GM19238 (cell line): ENCODE data around the gene CHSY1.

ENCODE experiments used
- DNase-seq: peaks from one replicate; pipeline ENCODE4 v3.0.0; 2011; ENCODE audit warnings: low spot score; ENCODE audit not compliant: insufficient read length

Gene CHSY1

DNA sequence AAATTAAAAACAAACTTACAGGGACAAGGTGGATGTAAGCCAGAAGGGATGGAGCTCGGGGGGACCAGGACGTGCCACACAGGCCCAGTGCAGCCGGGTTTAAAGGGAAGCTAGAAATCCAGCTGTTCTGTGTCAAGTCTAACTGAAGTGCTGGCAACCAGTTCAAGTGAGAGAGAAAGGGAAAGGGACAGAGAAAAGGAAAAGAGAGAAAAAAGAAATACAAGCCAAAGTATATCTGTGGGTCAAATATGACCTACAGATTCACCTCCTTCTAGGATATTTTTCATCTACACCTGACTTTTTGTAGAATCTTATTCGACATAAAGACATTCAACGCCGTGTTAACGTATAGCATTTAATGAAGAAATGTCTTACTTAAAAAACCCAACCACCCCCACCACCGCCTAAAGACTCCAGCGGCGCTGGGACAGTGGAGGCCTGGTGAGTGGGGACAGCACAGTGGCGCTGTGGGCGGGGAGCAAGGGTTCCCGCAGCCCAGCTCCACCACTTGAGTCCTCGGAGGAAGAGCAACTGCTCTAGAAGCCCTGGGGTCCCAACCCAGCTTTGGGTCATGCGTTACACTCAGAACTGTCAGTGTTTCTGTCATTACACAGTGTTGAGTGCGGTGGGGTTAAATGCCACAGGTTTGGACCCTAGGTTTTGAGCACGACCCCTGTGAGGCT is 62.3 kb downstream of the CHSY1 start:
- DNase-seq, result no peak

DNA sequence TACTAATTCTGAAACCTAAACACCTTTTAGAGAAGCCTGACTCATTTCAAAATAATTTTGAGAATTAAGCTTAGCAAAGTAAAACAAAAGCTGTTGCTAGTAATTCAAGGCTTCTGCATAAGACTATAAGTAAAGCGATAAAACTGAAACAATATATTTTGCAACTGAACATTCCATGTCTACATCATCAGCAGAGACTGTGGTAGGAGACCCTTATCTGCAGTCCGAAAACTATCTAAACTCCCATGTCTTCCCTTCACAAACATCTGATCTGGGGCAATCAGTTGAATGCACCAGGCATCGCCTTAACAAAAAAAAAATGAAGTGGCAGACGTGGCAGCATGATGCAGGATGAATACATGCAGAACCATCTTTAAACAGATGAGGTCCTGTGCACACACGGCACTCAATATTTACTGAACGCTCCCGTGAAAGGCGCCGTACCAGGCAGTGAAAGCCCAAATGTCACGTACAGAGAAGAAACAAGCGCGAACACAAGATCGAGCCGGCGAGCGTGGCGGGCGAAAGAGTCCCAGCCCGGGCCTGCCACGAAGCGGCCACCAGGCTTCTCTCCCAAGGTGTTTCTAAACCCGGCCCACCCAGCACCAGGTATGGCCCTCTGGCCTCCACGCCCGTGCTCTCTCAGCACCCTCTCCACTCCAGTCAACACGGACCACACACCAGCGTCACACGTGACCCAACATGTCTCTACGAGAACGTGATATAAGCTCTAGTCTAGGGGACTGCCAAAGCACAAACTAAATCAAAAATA is 63.0 kb downstream of the CHSY1 start:
- DNase-seq, result no peak

DNA sequence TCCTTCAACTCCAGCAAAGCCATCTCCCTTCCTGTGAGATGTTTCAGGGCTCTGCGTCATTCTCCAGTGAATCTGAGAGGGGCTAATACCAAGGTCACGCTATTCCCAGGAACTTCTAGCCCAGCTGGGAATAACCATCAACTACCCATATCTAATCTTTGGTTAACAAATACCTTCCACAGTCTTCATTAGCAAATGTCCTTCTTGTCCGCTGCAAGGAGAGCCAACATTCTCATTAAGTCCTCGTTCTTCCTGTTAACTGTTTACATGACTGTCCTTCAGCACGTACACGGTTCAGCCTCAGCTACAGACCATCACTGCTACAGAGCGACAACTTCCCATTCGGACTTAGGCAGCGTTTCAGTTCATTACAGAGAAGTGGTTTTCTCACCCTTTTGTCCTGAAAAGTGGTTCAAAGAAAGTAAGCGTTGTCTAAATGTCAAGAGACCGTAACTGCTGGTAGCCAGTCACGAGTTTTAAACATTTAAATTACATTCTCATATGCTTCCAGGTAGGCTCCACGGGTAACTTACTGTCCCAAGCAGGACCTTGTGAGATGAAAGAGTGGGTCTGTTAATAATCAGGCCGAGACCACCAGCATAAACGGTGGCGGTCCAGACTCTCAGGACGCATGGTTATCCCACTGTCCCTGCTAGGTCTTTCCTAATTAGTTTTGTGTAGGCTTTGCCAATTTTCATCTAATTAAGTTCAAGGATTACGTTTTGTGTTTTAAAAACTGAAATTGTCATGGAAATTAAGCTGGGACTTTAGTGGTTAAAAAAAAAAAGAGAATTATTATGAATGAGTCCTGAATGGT is 63.8 kb downstream of the CHSY1 start:
- DNase-seq, result no peak

DNA sequence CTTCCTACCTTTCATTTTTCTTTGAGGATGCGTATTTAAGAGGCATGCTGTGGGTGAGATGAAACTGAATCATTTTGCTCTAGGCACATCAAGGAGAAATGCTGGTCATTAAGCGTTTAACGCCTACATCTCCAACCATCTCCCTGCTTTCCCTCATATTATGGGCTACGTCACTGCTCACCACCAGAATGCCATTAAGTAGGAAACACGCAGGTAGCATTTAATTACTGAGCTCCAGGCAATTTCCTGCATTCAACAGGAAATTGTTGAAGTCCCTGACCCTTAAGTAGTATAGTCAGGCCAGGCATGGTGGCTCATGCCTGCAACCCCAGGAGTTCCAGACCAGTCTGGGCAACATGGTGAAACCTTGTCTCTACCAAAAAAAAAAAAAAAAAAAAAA is 66.1 kb downstream of the CHSY1 start:
- no peak for DNase-seq

DNA sequence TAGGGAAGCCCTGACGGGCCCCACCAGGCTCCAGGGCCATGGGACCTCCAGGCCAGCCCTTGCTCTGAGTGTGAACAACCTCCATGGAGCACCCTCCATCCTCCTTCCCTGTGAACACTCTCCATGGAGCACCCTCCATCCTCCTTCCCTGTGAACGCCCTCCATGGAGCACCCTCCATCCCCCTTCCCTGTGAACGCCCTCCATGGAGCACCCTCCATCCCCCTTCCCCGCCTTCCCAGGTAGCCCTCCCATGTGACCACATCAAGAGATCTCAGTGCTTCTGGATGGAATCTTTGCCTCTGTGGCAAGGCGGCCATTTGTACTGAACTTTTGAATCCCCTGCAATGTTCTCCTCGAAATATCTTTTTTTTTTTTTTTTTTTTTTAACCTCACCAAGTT is 66.5 kb downstream of the CHSY1 start:
- no peak for DNase-seq

DNA sequence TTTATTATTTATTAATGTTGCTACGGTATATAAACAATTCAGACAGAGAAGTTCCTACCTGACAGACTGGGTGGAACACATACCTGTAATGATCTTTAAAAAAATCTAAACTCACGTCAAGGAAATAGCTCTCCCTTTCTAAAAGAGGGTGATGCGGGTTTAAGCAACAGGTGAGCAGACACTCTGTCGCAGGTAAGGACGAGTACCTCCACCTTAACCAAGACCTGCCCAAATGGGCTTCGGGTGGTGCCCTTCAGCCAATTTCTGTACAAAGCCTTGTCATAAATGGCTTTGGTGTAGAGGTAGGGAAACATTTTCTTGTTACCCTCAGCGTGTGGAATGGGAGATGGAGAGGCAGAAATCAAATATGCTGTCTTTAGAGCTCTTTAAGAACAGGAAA is 67.0 kb downstream of the CHSY1 start:
- no peak for DNase-seq

DNA sequence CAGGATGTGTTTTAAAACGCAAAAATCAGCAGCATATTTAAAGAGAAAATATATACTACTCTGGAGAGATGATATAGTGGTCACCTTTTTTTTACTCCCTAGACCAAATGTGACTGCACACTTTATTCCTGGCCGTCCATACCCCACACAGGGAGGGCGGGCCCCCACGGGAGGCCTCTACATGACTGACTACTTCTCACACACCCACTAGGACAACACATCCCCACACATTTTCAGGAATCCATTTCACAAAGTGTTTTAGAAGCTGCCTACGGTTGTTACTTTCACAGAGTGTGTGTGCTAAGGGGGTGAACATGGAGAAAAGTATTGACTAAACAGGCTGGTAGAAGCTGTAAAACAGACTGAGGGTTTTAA is 67.9 kb downstream of the CHSY1 start:
- DNase-seq, result no peak

DNA sequence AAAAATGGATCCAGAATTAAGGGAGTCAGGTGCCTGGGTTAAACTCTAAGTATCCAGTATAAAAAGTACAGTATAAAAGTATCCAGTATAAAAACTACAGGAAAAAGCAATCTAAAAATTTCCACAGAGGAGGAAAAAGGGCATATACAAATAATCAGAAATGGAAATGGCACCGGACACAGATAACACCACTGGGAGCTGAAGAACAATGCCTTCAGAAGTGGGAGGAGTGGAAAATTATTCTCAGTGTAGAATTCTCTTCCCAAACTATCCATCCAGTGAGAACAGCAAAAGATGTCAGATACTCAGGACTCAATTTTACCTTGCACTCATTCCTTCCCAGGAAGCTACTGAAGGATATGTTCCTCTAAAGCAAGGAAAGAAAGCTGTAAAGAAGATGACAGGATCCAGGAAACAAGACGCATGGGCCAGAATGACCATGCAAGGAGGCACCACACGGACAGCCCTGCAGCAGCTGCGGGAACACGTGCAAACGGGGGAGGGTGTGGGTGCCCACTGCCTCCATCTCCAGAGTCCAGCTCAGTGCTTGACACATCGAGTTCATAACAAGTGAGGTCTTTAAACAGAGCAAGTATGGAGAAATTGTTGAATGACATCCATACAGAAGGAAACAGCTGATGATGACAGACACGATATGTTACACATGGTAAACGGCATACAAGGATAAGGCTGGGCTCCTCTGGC is 68.5 kb downstream of the CHSY1 start:
- no peak for DNase-seq

DNA sequence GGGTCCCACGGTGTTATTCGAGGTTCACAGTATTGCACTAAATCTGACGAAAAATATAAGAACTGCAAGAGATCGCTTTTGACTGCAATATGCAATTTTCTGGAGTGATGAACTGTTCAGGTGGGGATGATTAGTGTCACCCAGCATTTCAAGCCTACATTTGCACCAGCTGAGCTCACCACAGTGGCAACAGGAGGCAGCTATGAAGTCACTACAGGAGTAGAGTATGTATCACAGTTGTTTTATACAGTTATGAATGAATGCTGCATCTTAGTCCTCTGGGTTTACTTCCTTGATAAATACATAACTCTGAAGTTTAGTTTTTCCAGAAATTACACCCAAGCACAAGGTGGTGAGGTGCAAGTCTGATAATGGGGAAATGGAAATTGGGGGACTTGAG is 69.6 kb downstream of the CHSY1 start:
- no peak for DNase-seq

DNA sequence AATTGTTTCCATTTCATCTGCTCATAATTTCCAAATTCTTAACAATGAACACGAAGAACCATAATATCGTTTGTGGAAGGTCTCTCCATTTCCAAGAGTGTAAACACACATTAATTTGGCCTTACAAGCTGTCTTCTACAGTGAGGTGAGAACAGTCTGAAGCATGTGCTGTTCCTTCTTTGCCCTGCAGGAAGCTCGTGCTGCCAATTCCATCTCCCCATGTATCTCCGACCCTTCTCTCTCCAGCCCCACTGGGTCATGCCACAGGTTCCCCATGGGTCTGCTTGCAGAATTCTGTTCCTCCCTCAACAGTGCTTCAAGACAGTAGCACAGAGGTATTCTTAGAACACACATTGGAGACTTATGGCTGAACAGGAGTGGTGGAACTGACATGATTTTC is 70.5 kb downstream of the CHSY1 start:
- DNase-seq, result no peak

DNA sequence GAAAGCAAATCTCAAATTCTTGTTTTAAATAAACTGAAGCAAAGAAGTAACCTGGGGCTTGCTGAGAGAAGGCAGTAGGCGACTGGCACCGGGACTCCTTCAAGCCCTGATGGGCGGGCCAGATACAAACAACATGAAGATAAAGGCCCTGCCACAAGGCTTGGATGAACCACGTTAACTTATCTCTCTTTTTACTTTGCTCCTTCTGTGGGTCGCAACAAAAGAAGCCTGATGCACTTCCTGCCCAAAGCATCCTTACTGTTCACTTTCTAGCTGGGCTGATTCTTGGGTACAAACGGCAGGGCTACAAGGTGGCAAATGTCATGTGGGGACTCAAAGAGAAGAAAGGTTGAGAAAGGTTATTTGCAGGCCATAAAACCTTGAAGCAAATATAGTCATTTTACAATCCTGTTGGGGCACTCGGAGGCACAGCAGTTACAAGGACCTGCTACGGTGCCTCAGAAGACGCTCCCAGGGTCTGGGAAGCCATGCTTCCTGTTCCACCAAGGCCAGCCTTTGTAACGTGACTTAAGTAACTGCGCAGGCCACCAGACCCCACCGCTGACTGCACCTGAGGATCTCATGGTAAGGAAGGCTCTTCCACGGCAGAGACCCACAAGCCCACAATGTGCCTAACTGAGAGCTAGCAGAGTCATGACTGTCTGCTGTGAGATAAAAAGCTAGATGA is 71.1 kb downstream of the CHSY1 start:
- DNase-seq, result no peak

DNA sequence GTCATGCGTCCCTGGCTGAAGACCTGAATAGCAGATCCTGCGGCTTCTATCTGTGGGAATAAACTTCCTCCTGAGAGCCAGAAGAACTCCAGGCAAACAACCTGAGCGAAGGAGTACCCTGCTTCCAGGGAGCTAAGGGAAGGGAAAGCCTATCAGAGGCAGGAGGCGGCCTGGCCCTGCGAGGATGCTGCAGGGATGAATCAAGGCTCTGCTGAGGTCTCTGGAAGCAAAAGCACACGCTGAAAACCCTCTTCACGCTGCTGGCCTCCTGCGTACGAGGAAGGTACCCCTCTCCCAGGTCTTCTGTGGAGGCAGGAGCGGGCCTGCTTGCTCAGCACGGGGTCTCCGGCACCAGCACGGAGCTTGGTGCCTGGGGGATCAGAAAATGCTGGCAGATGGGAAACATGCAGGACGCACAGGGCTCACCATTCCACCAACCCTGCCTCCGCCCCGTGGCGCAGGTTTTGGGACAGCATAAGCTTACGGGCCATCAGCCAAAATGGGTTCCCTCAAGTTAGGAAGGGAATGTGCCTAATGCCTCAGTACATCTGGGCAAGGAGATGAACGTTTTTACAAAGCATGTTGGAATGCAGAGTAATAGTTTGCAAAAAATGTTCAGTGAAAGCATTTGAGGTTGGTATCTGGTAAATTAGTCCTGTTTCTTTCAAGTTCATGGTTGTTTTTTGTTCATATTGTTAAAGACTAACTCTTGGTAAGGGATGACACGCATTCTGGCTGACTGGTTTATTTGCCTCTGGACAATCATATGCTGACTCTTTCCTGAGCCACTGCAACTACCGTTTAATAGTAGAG is 72.3 kb downstream of the CHSY1 start:
- no peak for DNase-seq

DNA sequence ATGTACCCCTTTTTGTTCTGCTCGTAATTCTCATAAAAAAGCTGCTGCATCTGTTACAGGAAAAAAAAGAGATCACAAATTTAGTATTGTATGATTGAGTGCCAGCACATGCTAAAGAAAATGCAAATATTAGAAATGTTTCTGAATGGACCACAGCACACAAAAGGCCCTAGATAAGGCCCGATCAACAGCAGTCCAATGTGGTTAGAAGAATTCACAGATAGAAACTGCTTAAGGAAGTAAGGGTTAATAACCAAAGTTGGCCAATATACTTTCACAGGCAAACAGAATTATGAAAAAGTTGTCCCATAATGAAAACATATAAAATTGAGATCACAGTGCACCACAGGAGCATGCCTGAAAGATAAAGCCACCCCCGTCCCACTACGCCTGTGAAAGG is 72.9 kb downstream of the CHSY1 start:
- no peak for DNase-seq

DNA sequence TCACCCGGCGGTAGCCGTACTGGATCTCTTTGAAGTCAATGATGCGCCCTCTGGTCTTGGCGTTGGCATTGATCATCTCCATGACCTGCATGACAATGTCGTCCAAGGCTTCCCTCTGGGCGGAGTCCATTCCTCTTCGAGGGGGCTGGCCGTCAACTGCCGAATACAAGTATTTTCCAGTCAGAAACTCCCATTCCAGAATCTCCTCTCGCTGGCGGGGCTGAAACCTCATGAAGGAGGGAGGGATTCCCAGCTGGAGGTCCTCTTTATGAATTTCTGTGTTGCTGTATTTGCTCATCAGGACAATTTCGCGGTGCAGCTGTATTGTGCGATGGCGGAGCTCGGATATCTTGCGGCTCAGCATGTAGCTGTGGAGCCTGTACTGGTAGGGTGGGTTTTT is 73.4 kb downstream of the CHSY1 start:
- no peak for DNase-seq

DNA sequence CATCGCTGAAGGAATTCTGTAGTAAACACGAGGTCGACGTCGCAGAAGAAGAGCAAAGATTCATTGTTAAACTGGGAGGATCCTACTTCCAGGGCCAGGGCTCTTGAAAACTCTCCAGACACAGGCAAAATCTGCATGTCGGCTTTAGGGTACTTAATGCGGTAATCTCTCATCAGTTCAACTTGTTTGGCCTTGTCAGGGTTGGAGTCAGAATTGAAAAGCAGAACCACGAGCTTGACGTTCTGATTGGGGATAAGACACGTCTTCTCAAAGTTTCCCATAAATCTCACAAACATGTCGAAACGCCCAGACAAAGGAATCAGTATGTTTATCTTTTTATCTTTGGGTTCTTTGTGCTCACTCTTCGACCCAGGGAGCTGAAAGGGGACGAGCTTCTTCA is 74.0 kb downstream of the CHSY1 start:
- DNase-seq, result no peak

DNA sequence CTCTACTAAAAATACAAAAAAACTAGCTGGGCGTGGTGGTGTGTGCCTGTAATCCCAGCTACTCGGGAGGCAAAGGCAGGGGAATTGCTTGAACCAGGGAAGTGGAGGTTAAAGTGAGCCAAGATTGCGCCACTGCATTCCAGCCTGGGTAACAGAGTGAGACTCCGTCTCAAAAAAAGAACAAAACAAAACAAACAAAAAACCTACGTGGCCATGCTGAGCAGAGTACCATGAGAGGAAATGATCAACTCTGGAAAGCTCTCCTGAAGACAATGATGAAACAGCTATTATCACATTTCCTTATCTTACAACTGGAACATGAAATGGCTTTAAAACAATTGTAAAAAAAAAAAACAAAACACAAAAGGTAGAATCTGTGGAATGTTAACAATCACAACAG is 75.2 kb downstream of the CHSY1 start:
- no peak for DNase-seq

DNA sequence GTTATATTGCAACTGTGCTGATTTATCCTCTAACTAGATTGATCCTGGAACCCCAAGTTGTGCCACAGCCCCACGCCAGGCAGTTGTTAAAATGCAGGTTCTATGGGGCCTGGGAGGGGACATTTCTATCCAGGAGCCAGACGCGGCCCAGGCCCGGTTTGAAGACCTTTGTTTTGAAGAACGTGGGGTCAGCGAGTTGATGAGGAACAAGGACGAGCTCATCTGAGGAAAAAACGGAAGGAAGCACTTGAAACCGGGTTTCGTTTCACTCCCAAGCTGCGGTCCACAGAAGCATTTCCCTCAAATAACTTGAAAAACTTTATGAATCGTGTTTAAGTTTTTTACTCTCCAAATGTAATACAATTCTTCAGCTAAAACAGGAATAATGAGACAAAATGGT is 76.4 kb downstream of the CHSY1 start:
- DNase-seq, result no peak

DNA sequence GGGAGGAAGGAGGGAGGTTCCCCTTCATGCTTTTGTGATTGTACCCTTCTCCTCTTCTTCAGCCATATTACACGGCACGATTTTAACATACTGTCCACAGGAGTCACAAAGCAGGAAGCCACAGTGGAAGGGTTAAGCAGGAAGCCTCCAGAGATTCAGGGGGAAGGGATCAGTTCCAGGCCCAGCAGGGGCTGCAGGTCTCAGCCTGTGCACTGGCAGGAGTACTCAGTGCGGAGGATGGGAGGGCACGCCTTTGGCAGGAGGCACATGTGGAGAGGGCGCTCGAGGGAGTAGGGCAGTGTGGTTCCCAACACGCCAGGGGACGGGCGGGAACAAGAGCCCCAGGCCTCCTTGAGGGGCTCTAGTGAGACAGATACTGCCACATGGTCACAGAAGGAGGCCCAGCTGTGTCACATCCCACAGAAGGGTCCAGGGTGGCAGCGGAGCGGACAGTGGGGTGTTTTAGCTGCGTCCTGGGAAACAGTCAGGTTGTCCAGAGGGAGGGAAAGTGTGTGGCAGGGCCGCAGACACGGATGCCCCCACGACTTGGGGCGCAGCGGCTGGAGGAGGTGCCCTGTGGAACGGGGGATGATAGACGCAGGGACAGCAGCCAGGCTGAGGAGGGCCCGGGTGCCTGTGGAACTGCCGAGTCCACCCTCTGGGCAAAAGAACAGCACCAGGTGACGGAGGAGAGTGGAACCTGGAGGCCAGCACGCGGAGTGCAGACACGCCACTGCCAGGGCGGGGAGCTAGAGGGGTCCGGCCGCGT is 77.5 kb downstream of the CHSY1 start:
- DNase-seq, result no peak

DNA sequence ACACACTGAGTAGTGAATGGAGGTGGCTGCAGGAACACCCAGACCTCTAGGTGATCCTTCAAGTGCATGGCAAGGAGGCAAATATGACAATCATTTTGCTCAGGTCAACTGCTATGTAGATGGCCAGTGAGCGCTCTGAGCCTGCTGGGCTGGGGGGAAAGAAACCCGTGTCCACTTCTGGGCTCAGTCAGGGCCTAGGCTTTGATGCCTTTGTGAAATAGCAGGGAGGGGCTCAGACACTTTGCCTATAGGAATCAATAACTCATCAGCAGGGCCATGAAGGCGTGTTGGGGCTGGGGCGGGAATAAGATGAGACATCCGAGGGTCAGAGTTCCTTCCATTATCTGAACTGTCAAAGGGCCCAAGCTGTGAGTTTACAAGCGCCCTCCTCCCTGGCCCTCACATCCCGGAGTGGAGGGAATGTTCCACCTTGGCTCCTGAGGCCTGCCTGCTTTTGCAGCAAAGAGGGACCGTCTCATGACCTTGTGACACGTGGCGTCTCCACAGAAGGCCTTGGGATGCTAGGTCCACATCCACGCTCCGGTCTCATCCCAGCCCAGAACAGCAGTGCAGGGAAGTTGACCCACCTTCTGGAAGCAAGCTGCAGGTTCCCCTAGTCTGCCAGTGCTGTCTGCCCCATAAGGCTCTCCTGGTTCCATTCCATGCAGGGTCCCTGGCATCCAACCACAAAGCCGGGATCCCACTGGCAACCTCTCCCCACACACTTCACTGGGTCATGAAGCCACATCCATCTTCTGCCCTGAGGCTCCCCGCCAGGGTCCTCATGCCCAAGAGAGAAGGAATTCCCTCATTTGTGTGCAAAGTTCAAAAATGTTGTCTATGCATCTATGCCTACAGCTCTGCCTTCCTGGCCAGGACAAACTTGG is 78.4 kb downstream of the CHSY1 start:
- no peak for DNase-seq
